ENCODE data around the gene SCRT2.

Gene SCRT2

DNA sequence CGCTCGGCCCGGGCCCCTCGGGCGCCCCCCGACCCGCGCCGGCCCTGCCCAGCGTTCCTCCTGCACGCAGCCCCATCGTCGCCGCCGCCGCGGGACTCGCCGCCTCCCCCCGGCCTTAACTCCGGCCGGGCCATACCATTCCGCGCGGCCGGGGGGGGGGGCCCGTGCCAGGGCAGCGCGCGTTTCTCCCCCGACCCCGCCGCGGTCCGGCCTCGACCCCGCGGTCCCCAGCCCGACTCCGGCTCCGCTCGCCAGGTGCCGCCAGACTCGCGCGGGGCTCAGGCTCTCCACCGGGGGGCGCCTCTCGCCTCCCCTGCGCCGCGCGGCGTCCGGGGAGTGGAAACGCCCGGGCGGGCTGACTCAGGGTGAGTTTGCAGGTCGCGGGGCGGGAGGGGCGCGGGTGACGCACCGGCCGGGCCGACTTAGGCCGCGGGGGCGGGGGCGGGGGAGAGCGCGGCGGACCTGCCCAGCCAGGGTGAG, 22.5 kb downstream of the SCRT2 start, which contains the start of gene SRXN1:
Gene SRXN1 (minus strand): TSS at position 91 of the 480 bp plus-strand sequence. CDS start 15 bp downstream, at position 76.
- no peaks in the 10 kb centered on the region for H3F3A ChIP-seq (ENCODE audit: control insufficient read depth, insufficient read depth)
- TF ChIP-seq EZH2phosphoT487 (IDR thresholded peaks at IDR 0.05; ENCODE audit: borderline replicate concordance, low read length), result no peak
- TF ChIP-seq, protein P1, sequence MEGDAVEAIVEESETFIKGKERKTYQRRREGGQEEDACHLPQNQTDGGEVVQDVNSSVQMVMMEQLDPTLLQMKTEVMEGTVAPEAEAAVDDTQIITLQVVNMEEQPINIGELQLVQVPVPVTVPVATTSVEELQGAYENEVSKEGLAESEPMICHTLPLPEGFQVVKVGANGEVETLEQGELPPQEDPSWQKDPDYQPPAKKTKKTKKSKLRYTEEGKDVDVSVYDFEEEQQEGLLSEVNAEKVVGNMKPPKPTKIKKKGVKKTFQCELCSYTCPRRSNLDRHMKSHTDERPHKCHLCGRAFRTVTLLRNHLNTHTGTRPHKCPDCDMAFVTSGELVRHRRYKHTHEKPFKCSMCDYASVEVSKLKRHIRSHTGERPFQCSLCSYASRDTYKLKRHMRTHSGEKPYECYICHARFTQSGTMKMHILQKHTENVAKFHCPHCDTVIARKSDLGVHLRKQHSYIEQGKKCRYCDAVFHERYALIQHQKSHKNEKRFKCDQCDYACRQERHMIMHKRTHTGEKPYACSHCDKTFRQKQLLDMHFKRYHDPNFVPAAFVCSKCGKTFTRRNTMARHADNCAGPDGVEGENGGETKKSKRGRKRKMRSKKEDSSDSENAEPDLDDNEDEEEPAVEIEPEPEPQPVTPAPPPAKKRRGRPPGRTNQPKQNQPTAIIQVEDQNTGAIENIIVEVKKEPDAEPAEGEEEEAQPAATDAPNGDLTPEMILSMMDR (IDR thresholded peaks at IDR 0.05; ENCODE audit: low read depth, low read length, poor library complexity, severe bottlenecking), result peak; percentile 77
- H3K79me2 ChIP-seq (ENCODE audit: control insufficient read depth, low read length), result peaks cover 19% of the 10 kb centered on the region
- H4K20me1 ChIP-seq (ENCODE audit: control insufficient read depth, insufficient read depth, low read depth, low read length), result no peaks in the 10 kb centered on the region
- peaks cover 12% of the 10 kb centered on the region for H3K27me3 ChIP-seq (ENCODE audit: control insufficient read depth, low read length)
- H3K36me3 ChIP-seq (ENCODE audit: control insufficient read depth, low read length), result peaks cover 20% of the 10 kb centered on the region
- H3K27ac ChIP-seq (ENCODE audit: low read depth, low read length), result no peak within 1 kb of the TSS
- no peaks in the 10 kb centered on the region for H3K9me2 ChIP-seq (replicated peaks; ENCODE audit: control insufficient read depth, low read length)
- peak within 1 kb of the TSS; percentile 76 for H3K4me2 ChIP-seq (ENCODE audit: low read length)
- peaks cover 19% of the 10 kb centered on the region for H3K4me1 ChIP-seq (ENCODE audit: control insufficient read depth, low read length)
- H3K9me3 ChIP-seq (ENCODE audit: control insufficient read depth, insufficient read depth, low read length), result no peaks in the 10 kb centered on the region
- peak within 1 kb of the TSS; percentile 81 for H3K4me3 ChIP-seq (ENCODE audit: low read length)

DNA sequence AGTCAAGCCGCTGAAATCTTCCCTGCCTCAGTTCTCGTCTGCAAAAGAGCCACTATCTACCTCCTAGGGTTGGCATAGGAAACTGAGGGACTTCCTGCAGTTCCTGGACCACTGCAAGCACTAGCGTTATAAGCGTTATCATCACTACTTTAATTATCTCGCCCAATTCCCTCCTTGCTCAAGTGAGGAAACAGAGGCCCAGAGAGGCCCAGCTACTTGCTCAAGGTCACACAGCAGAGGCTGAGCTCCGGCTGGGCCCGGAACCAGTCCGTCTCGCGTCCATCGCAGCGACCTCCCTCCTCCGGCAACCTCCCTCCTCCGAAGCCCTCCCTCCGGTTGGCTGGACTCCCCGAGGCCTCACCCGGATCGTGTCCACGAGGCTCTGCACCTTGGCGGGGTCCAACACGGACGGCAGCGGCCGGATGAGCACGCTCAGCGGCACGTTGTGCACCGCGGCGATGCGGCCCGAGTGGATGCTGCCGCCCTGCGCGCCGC, 22.9 kb downstream of the SCRT2 start:
- Histone ChIP-seq H3K36me3 (ENCODE audit: control insufficient read depth, low read length) (peaks cover 25% of the 10 kb centered on the region), H3K27me3 (ENCODE audit: control insufficient read depth, low read length) (peaks cover 7% of the 10 kb centered on the region), H3K9me2 (replicated peaks; ENCODE audit: control insufficient read depth, low read length) (no peaks in the 10 kb centered on the region), H3K27ac (ENCODE audit: low read depth, low read length) (no peak overlapping the region), H3K4me1 (ENCODE audit: control insufficient read depth, low read length) (peaks cover 19% of the 10 kb centered on the region), H3K4me3 (ENCODE audit: low read length) (peak overlapping the region; percentile 81), H3F3A (ENCODE audit: control insufficient read depth, insufficient read depth) (no peaks in the 10 kb centered on the region), H3K79me2 (ENCODE audit: control insufficient read depth, low read length) (peaks cover 19% of the 10 kb centered on the region), H3K4me2 (ENCODE audit: low read length) (peak overlapping the region; percentile 76), H3K9me3 (ENCODE audit: control insufficient read depth, insufficient read depth, low read length) (no peaks in the 10 kb centered on the region), H4K20me1 (ENCODE audit: control insufficient read depth, insufficient read depth, low read depth, low read length) (no peaks in the 10 kb centered on the region)
- TF ChIP-seq EZH2phosphoT487 (IDR thresholded peaks at IDR 0.05; ENCODE audit: borderline replicate concordance, low read length), result no peak
- TF ChIP-seq, protein P1 (IDR thresholded peaks at IDR 0.05; ENCODE audit: low read depth, low read length, poor library complexity, severe bottlenecking), result no peak

DNA sequence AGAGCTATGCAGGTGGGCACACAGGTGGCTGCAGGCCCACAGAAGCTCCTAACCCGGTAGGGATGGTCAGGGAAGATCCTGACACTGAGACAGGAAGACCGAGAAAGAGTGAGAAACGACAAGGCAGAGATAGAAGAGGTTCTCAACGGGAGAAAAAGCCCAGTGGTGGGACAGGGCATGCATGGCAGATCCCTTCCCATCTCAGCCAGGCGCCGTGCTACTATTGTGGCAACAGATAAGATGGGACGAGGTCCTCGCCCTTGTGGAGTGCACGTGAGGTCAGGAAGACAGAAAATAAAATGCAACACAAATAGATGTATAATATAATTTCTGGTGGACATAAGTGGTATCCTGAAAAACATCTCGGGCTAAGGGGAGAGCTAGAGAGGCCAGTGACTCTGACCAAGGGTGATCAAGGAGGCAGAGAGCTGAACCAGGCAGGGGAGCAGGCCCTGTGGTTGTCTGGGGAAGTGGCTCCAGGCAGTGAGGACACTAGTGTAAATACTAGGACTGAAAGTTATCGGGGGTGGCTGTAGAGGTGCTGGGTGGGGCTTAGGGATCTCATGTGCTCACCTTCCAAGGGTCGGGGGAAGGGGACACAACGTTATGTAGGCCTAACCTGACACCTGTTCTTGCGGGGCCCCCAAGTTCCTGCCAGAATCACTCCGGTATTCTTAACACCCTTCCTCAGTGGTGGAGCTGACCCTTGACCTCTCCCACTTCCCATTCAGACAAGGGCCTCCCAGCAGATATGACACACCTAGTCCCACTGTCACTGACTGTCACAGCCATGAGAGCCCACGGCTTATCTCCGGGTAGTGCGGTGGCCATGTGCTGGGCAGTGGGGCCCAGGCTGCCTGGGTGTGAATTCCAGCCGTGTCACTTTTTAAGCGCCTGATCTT, 23.6 kb downstream of the SCRT2 start:
- H3K4me2 ChIP-seq (ENCODE audit: low read length), result peak overlapping the region; percentile 76
- no peaks in the 10 kb centered on the region for H3K9me2 ChIP-seq (replicated peaks; ENCODE audit: control insufficient read depth, low read length)
- H4K20me1 ChIP-seq (ENCODE audit: control insufficient read depth, insufficient read depth, low read depth, low read length), result no peaks in the 10 kb centered on the region
- H3K4me1 ChIP-seq (ENCODE audit: control insufficient read depth, low read length), result peaks cover 19% of the 10 kb centered on the region
- peak overlapping the region; percentile 81 for H3K4me3 ChIP-seq (ENCODE audit: low read length)
- peaks cover 6% of the 10 kb centered on the region for H3K27me3 ChIP-seq (ENCODE audit: control insufficient read depth, low read length)
- no peaks in the 10 kb centered on the region for H3K9me3 ChIP-seq (ENCODE audit: control insufficient read depth, insufficient read depth, low read length)
- peaks cover 32% of the 10 kb centered on the region for H3K36me3 ChIP-seq (ENCODE audit: control insufficient read depth, low read length)
- no peak for TF ChIP-seq EZH2phosphoT487 (IDR thresholded peaks at IDR 0.05; ENCODE audit: borderline replicate concordance, low read length)
- TF ChIP-seq, protein P1 (IDR thresholded peaks at IDR 0.05; ENCODE audit: low read depth, low read length, poor library complexity, severe bottlenecking), result no peak
- H3K27ac ChIP-seq (ENCODE audit: low read depth, low read length), result no peak overlapping the region
- H3K79me2 ChIP-seq (ENCODE audit: control insufficient read depth, low read length), result peaks cover 19% of the 10 kb centered on the region
- H3F3A ChIP-seq (ENCODE audit: control insufficient read depth, insufficient read depth), result no peaks in the 10 kb centered on the region
